GM19240 (cell line): ENCODE results near the gene PPP6R1.

Experiments
- DNase-seq: peaks from one replicate; pipeline ENCODE4 v3.0.0; 2011; ENCODE audit warnings: low spot score; ENCODE audit not compliant: insufficient read length

PPP6R1 gene

DNA sequence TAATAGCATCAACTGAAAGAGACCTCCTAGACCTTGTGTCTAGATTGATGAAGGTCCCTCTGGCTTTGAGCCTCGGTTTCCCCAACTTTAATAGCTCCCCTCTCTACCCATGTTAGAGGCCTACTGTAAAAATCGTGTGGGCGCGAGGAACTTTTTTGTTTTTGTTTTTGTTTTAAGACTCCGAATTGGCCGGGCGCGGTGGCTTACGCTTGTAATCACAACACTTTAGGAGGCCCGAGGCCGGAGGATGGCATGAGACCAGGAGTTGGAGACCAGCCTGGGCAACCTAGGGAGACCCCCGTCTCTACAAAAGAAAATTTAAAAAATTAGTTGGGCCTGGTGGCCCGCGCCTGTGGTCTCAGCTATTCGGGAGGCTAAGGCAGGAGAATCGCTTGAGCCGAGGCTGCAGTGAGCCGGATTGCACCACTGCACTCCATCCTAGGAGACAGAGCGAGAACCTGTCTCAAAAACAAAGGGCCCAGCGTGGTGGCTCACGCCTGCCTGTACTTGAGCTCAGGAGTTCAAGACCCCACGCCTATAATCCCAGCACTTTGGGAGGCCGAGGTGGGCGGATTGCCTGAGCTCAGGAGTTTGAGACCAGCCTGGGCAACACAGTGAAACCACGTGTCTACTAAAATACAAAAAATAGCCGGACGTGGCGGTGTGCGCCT lies 858 bp upstream of the PPP6R1 start:
- no peak for DNase-seq

- DNase-seq, result no peak
Measured at GRCh38 chr19:55258476-55258827, 365 bp downstream of the PPP6R1 start.

- DNase-seq, result no peak
Measured at GRCh38 chr19:55257461-55258420, 1.1 kb downstream of the PPP6R1 start.

- no peak for DNase-seq
Measured at GRCh38 chr19:55256562-55257460, 2.0 kb downstream of the PPP6R1 start.

- no peak for DNase-seq
Measured at GRCh38 chr19:55255618-55256423, 3.0 kb downstream of the PPP6R1 start.

DNA sequence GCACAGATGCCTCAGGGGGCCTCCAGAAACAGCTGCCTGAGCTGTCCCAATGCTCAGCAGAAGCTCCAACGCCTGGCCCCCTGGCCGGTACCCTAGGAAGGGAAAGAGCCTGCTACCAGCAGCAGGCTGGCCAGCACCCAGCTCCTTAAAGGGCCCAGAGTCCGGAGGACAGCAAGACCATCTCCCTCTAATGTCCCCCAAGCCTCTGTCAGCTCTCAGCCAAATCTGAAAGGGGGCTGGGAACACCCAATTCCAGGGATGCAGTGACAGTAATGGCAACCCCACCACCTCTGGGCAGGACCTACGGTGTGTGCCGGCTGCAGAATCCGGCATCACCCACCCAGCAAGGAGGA lies 4.2 kb downstream of the PPP6R1 start:
- DNase-seq, result no peak

DNA sequence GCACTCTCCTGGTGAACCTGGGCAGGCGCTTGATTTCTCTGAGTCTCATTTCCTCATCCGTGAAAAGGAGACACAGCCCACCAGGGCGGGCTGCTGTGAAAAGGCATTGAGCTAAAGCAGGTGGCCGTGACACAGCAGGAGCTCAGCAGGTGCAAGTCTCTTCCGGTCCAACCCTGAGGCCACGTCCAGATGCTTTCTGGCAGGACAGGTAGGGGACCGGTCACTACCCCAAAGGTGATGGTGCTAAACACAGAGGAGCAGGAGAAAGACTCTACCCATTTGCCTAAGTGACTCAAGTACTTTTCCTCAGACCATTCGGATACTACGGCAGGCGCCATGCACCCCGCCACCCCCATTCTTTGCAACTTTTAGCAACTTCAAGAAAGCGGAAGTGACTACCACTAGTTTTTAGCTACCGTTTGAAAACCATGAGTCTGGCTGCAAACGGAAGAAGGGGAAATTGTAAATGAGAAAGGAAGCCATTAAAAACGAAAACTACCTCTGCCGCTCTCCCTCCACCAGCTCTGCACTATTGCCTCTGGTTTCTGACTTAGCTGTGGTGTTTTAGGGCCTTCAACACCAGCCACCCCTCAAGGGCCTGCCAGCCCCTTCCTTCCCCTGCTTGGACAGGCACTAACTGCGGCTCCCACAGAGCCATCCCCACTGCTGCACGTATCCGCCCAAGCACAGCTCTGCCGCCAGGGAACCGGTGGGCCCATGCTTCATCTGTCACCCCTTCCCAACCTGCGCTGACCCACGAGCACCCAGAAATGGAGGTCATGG lies 4.8 kb downstream of the PPP6R1 start:
- DNase-seq, result peak; percentile 83

- no peak for DNase-seq
Measured at GRCh38 chr19:55252760-55253663, 5.8 kb downstream of the PPP6R1 start.

GRCh38 chr19:55251341-55252081 lies 7.3 kb downstream of the PPP6R1 start:
- DNase-seq, result no peak

DNA sequence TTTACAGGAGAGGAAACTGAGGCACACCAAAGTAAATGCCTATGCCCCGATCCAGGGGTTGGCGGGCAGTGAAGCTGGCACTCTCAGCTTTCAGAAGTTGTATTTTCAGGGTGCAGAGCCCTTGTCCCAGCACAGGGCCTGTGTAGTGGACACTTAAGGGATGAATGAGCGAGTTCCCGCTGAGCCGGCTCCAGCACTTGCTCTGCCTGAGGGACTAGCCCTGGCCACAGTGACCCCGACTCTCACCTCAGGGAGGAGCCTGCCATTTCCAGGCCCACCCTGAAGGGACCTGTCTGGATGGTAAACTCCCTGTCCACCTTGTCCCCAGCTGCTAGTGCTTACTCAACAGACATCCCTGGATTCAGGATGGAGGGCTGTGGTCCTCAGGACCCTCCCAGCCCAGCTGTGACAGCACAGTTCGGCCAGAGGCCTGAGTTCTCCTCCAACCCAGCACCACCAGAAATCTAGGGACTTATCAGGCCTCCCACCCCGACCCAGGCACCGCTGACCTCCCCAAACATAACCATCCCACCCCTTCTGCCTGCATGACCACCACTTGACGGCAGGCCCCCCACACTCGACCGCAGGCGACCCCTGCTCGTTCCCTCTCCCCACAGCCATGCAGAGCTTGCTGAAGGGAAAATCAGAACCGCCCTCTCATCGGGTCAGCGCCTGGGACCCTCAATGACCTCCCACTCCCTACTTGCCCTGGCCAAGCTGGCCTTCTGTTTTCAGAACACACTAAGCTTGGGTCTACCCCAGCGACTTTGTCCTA lies 8.4 kb downstream of the PPP6R1 start:
- DNase-seq, result no peak

GRCh38 chr19:55249841-55250240 lies 9.0 kb downstream of the PPP6R1 start:
- DNase-seq, result no peak

DNA sequence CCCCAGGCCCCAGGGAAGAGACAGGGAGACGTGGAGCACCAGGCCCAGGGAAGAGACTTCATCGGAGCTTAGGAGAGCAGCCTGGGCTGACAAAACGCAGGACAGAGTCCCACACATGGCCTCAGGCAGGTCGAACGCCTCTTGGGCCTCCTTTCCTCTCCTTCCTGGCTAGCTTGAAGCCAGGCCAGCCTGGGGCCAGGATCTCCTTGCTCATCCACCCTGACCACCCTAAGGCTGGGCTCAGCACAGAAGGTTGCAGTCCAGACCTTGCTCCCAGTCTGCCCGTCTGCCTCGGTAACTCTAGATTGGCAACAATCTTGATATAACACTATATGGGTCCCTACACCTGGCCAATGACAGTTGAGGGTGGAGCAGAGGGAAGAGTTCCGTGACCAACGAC lies 10.1 kb downstream of the PPP6R1 start:
- DNase-seq, result no peak

DNA sequence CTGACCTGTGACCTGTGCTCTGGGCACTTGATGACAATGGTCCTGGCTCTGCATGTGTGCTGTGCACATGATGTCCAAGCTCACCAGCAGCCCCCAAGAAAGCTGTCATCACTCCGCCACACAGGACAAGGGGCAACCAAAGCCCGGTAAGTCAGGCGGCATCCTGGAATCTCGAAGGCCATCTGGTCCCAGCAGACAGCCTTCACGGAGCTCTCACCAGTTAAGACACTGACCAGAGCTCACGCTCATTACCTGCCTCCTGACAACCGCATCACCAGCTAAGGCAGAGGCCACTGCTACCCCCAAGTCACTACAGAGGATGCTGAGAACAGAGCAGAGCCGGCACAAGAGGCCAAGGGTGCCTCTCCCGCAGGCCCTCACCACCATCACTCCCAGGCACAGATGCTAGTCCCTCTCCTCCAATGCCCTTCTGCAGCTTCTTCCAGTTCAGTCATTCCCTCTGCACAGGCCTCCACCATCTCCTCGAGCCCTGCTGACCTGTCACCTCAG lies 10.6 kb downstream of the PPP6R1 start:
- no peak for DNase-seq

- DNase-seq, result no peak
Measured at GRCh38 chr19:55247621-55248099, 11.2 kb downstream of the PPP6R1 start.

- DNase-seq, result no peak
Measured at GRCh38 chr19:55246462-55247451, 12.1 kb downstream of the PPP6R1 start.
